Activated T-cell treated with anti-CD3 and anti-CD28 coated beads, Interleukin-2, amount 50 U/mL, for 24 hours (primary cell): ENCODE data around the gene POU6F2.

Experiments
- DNase-seq: peaks from one replicate; pipeline ENCODE4 v3.0.0-alpha.2; 2020
- H3K27ac Mint-ChIP-seq: 2 replicates; pipeline ENCODE4 v1.8.0; 2020; ENCODE audit warnings: mild to moderate bottlenecking, mixed read lengths
- H3K27me3 Mint-ChIP-seq: 2 replicates; pipeline ENCODE4 v1.8.0; 2020; ENCODE audit warnings: mixed read lengths
- H3K36me3 Mint-ChIP-seq: 2 replicates; pipeline ENCODE4 v1.8.0; 2020; ENCODE audit warnings: low read depth, mixed read lengths
- H3K4me1 Mint-ChIP-seq: 2 replicates; pipeline ENCODE4 v1.8.0; 2020; ENCODE audit warnings: low read depth, mixed read lengths
- H3K4me3 Mint-ChIP-seq: 2 replicates; pipeline ENCODE4 v1.8.0; 2020; ENCODE audit warnings: mild to moderate bottlenecking, moderate library complexity, mixed read lengths
- H3K9me3 Mint-ChIP-seq: 2 replicates; pipeline ENCODE4 v1.8.0; 2020; ENCODE audit warnings: mixed read lengths

The POU6F2 gene

GRCh38 chr7:39022796-39023195 is 45.1 kb downstream of the POU6F2 start:
- Mint-ChIP-seq H3K27me3 (peaks cover 2% of the 10 kb centered on the region), H3K4me1 (no peaks in the 10 kb centered on the region), H3K36me3 (no peaks in the 10 kb centered on the region), H3K9me3 (no peaks in the 10 kb centered on the region), H3K27ac (no peak overlapping the region), H3K4me3 (no peak overlapping the region)
- no peak for DNase-seq

- Mint-ChIP-seq H3K27ac (no peak overlapping the region), H3K27me3 (peaks cover 2% of the 10 kb centered on the region), H3K36me3 (no peaks in the 10 kb centered on the region), H3K9me3 (no peaks in the 10 kb centered on the region), H3K4me1 (no peaks in the 10 kb centered on the region), H3K4me3 (no peak overlapping the region)
- DNase-seq: no peak
These were observed 49.8 kb downstream of the POU6F2 start for GRCh38 chr7:39027491-39027890.

- Mint-ChIP-seq H3K27me3 (no peaks in the 10 kb centered on the region), H3K4me1 (no peaks in the 10 kb centered on the region), H3K4me3 (no peak overlapping the region), H3K9me3 (no peaks in the 10 kb centered on the region), H3K27ac (no peak overlapping the region), H3K36me3 (no peaks in the 10 kb centered on the region)
- DNase-seq: no peak
These were observed 56.3 kb downstream of the POU6F2 start for GRCh38 chr7:39033885-39034624.

GRCh38 chr7:39035156-39035555 is 57.4 kb downstream of the POU6F2 start:
- no peaks in the 10 kb centered on the region for H3K4me1 Mint-ChIP-seq
- no peak overlapping the region for H3K27ac Mint-ChIP-seq
- no peaks in the 10 kb centered on the region for H3K27me3 Mint-ChIP-seq
- no peak for DNase-seq
- no peaks in the 10 kb centered on the region for H3K36me3 Mint-ChIP-seq
- no peak overlapping the region for H3K4me3 Mint-ChIP-seq
- H3K9me3 Mint-ChIP-seq: no peaks in the 10 kb centered on the region

- DNase-seq: no peak
- H3K27me3 Mint-ChIP-seq: no peaks in the 10 kb centered on the region
- no peaks in the 10 kb centered on the region for H3K36me3 Mint-ChIP-seq
- H3K27ac Mint-ChIP-seq: no peak overlapping the region
- H3K4me3 Mint-ChIP-seq: no peak overlapping the region
- H3K9me3 Mint-ChIP-seq: no peaks in the 10 kb centered on the region
- H3K4me1 Mint-ChIP-seq: no peaks in the 10 kb centered on the region
These were observed 58.2 kb downstream of the POU6F2 start for GRCh38 chr7:39035903-39036302.

GRCh38 chr7:39042670-39043069 is 65.0 kb downstream of the POU6F2 start:
- Mint-ChIP-seq H3K36me3 (no peaks in the 10 kb centered on the region), H3K4me1 (no peaks in the 10 kb centered on the region), H3K4me3 (no peak overlapping the region), H3K9me3 (no peaks in the 10 kb centered on the region), H3K27ac (no peak overlapping the region), H3K27me3 (no peaks in the 10 kb centered on the region)
- no peak for DNase-seq

GRCh38 chr7:39043531-39043930 is 65.8 kb downstream of the POU6F2 start:
- Mint-ChIP-seq H3K27ac (no peak overlapping the region), H3K4me3 (no peak overlapping the region), H3K9me3 (no peaks in the 10 kb centered on the region), H3K27me3 (no peaks in the 10 kb centered on the region), H3K36me3 (no peaks in the 10 kb centered on the region), H3K4me1 (no peaks in the 10 kb centered on the region)
- DNase-seq: no peak

GRCh38 chr7:39044489-39044888 is 66.8 kb downstream of the POU6F2 start:
- Mint-ChIP-seq H3K27ac (no peak overlapping the region), H3K27me3 (peaks cover 2% of the 10 kb centered on the region), H3K9me3 (no peaks in the 10 kb centered on the region), H3K36me3 (no peaks in the 10 kb centered on the region), H3K4me1 (no peaks in the 10 kb centered on the region), H3K4me3 (no peak overlapping the region)
- DNase-seq: no peak

- H3K4me3 Mint-ChIP-seq: no peak overlapping the region
- H3K9me3 Mint-ChIP-seq: no peaks in the 10 kb centered on the region
- H3K4me1 Mint-ChIP-seq: no peaks in the 10 kb centered on the region
- no peak for DNase-seq
- peaks cover 2% of the 10 kb centered on the region for H3K27me3 Mint-ChIP-seq
- no peak overlapping the region for H3K27ac Mint-ChIP-seq
- no peaks in the 10 kb centered on the region for H3K36me3 Mint-ChIP-seq
These were observed 67.5 kb downstream of the POU6F2 start for GRCh38 chr7:39045231-39045630.

GRCh38 chr7:39051279-39051678 is 73.6 kb downstream of the POU6F2 start:
- Mint-ChIP-seq H3K4me1 (no peaks in the 10 kb centered on the region), H3K4me3 (no peak overlapping the region), H3K27ac (no peak overlapping the region), H3K36me3 (no peaks in the 10 kb centered on the region), H3K9me3 (no peaks in the 10 kb centered on the region), H3K27me3 (peaks cover 4% of the 10 kb centered on the region)
- no peak for DNase-seq

GRCh38 chr7:39051707-39052106 is 74.0 kb downstream of the POU6F2 start:
- Mint-ChIP-seq H3K27me3 (peaks cover 4% of the 10 kb centered on the region), H3K27ac (no peak overlapping the region), H3K4me3 (no peak overlapping the region), H3K4me1 (no peaks in the 10 kb centered on the region), H3K36me3 (no peaks in the 10 kb centered on the region), H3K9me3 (no peaks in the 10 kb centered on the region)
- DNase-seq: no peak

- Mint-ChIP-seq H3K27ac (no peak overlapping the region), H3K9me3 (no peaks in the 10 kb centered on the region), H3K4me1 (no peaks in the 10 kb centered on the region), H3K36me3 (no peaks in the 10 kb centered on the region), H3K27me3 (peaks cover 2% of the 10 kb centered on the region), H3K4me3 (no peak overlapping the region)
- no peak for DNase-seq
These were observed 77.0 kb downstream of the POU6F2 start for GRCh38 chr7:39054731-39055130.

GRCh38 chr7:39056153-39056552 is 78.4 kb downstream of the POU6F2 start:
- Mint-ChIP-seq H3K4me3 (no peak overlapping the region), H3K27me3 (no peaks in the 10 kb centered on the region), H3K4me1 (no peaks in the 10 kb centered on the region), H3K9me3 (no peaks in the 10 kb centered on the region), H3K27ac (no peak overlapping the region), H3K36me3 (no peaks in the 10 kb centered on the region)
- DNase-seq: no peak

GRCh38 chr7:39062811-39063210 is 85.1 kb downstream of the POU6F2 start:
- Mint-ChIP-seq H3K4me1 (no peaks in the 10 kb centered on the region), H3K36me3 (no peaks in the 10 kb centered on the region), H3K9me3 (no peaks in the 10 kb centered on the region), H3K4me3 (no peak overlapping the region), H3K27ac (no peak overlapping the region), H3K27me3 (no peaks in the 10 kb centered on the region)
- no peak for DNase-seq

- no peaks in the 10 kb centered on the region for H3K27me3 Mint-ChIP-seq
- no peak for DNase-seq
- H3K27ac Mint-ChIP-seq: no peak overlapping the region
- no peaks in the 10 kb centered on the region for H3K36me3 Mint-ChIP-seq
- no peak overlapping the region for H3K4me3 Mint-ChIP-seq
- no peaks in the 10 kb centered on the region for H3K9me3 Mint-ChIP-seq
- H3K4me1 Mint-ChIP-seq: no peaks in the 10 kb centered on the region
These were observed 91.3 kb downstream of the POU6F2 start for GRCh38 chr7:39069031-39069430.
